TTC549 (cell line): ENCODE measurements around the gene OOEP.

ENCODE experiments used
- FAIRE-seq: peaks from 2 replicates; lab custom pipeline; 2012; peaks lifted over from hg19 to GRCh38; lab: Jason Lieb, UNC

OOEP gene

GRCh38 chr6:73364549-73364948 is 5.1 kb downstream of the OOEP start:
- FAIRE-seq: no peak

- FAIRE-seq: no peak
These were observed 5.6 kb downstream of the OOEP start for GRCh38 chr6:73364121-73364520.

GRCh38 chr6:73363537-73363875 is 6.2 kb downstream of the OOEP start:
- FAIRE-seq: no peak

DNA sequence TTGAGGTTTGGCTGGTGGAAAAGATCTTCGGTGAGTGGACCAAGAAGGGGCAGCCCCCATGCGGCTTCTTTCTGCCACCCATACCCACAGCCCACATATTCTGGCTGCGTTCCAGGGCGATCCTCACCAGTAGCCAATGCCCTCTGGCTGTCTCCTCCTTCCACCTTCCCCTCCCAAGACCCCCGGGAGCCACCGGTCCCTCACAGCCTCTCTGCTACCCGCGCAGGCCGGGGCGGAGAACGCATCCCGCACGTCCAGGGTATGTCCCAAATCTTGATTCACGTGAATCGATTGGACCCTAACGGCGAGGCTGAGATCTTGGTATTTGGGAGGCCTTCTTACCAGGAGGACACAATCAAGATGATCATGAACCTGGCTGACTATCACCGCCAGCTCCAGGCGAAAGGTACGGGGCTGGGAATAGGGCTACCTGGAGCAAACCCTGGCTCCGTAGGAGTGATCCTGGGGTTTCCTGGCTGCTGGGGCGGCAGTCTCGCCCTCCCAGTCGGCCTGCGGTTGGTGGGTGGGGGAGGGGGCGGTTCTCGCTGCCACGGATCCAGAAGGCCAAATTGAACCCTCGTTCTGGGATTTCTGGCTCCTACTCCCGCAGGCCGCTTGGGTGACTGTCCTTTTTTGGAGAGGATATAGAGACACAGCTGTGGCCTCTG is 6.7 kb downstream of the OOEP start:
- no peak for FAIRE-seq

DNA sequence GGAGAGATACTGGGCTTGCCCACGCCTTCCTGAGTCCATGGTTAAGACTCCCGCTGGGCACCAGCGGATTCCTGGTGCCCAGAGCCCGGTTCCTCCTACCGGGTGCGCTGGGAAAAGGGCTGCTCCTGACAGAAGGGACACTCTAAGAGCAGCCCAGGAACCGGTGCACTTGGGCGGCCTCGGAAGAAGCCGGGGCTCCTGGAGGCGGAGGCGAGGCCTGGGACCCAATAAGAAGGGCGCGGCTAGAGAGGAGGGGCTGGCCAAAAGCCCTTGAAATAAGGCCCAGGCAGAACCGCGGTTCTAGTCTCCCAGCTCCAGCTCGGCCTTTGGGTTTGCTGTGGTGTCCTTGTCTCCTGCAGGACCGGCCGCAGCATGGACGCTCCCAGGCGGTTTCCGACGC is 7.3 kb downstream of the OOEP start, which contains the start of gene KHDC3L:
TSS of gene KHDC3L (plus strand) at position 301 of the 400 bp plus-strand sequence. CDS start at position 373, 72 bp downstream.
- FAIRE-seq: no peak

GRCh38 chr6:73353636-73354593 is 15.8 kb downstream of the OOEP start, which contains the start of gene DPPA5:
TSS of gene DPPA5 (minus strand) at chr6:73354276. CDS start at chr6:73354225, 51 bp downstream.
- no peak for FAIRE-seq

GRCh38 chr6:73349311-73349710 is 20.4 kb downstream of the OOEP start:
- no peak for FAIRE-seq

GRCh38 chr6:73348550-73349204 is 21.0 kb downstream of the OOEP start:
- FAIRE-seq: no peak

DNA sequence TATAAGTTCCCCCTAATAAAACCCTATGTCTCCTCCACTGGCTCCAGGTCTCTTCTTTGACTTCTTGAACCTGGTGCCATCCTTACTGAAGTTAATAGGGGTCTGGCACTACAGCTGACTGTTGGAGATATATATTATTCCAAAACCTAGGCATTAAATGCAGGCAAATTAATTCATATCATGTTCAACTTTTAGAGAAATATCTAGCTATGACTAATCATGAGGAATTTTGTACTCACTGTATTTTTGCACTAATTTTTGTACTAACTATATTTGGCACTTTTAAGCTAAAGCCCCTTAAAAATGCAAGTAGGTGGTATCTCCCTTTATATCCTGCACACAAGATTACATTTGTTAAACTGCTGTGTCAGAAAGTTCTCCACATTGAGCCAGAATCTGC is 26.5 kb downstream of the OOEP start:
- FAIRE-seq: no peak

DNA sequence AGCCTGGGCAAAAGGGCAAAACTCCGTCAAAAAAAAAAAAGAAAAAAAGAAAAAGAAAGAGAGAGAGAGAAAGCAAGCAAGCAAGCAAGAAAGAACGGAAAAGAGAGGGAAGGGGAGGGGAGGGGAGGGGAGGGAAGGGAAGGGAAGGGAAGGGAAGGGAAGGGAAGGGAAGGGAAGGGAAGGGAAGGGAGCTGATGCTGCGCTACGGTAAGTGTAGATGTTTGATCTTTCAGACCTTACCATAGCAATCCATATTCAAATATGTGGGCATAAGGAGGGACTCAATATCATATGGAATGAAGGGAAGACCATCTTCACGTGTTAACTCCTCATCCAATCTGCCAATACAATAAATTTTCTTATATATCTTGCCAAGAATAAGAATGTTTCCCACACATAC is 27.5 kb downstream of the OOEP start:
- FAIRE-seq: no peak

GRCh38 chr6:73341335-73341734 is 28.4 kb downstream of the OOEP start:
- no peak for FAIRE-seq

- FAIRE-seq: no peak
These were observed 29.6 kb downstream of the OOEP start for GRCh38 chr6:73340048-73340447.

GRCh38 chr6:73339340-73339739 is 30.4 kb downstream of the OOEP start:
- FAIRE-seq: no peak

GRCh38 chr6:73329201-73329600 is 40.5 kb downstream of the OOEP start:
- no peak for FAIRE-seq

- no peak for FAIRE-seq
These were observed 40.9 kb downstream of the OOEP start for GRCh38 chr6:73328790-73329189.

DNA sequence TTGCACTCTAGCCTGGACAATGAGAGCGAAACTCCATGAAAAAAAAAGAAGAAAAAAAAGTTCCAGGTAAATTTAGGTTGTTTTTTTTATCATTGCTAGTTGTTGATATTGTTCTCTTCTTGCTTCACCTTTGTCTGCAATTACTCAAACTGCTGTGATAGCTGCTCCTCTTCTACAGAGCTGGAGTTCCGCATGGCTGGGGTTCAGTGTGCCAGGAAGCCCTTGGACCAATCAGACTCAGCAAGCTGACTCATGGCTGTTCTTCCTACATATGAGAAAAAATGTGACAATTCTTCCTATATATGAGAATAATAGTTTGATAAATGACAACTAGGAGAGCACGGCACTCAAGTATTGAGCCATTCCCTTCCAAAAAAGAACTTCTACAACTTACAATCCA is 44.0 kb downstream of the OOEP start:
- no peak for FAIRE-seq

DNA sequence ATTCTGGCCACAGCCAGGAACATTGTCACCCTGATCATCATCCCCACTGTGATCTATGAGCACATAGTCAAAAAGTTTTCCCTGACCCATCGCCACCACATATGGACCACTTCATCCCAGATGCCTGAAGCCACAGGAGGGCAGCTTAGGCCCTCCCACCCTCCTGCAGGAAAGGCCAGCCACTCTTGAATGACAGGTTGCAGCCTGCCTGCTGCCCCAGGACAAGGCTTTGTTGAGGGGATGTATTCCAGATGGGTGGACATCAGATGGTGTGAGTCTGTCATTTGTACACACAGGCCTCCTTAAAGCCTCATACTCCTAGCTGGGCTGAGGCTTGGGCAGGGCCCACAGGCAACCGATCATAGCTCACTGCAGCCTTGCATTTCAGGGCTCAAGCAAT is 46.4 kb downstream of the OOEP start:
- FAIRE-seq: no peak
